K562 (cell line): ENCODE data around the gene MCC.

ENCODE experiments used
- BRCA1 ChIP-seq, 2 experiments: fragments of 450-650 bp in 1 of 2; sonication (generic) in 1 of 2; formaldehyde crosslinking in 1 of 2; IDR thresholded peaks; 2 replicates each; pipeline versions ENCODE4 v1.5.0 to v1.6.1; 2017 to 2020; ENCODE audit warnings: mild to moderate bottlenecking in 1 of 2, missing genetic modification reagents in 1 of 2
- CTCF ChIP-seq, 3 experiments: IDR thresholded peaks in 2 of 3; conservative IDR thresholded peaks in 1 of 3; 2 replicates each; pipeline ENCODE4 v1.5.1; 2011 to 2012; ENCODE audit warnings: low read length in 3 of 3, mild to moderate bottlenecking in 3 of 3, control low read depth in 2 of 3, improper control_type of control experiment in 1 of 3, inconsistent platforms in 1 of 3, low read depth in 1 of 3, mixed read lengths in 1 of 3, moderate library complexity in 1 of 3; ENCODE audit not compliant: insufficient read depth in 2 of 3
- FOXO4 ChIP-seq: fragments of 450-650 bp; formaldehyde crosslinking; IDR thresholded peaks from 2 replicates; pipeline ENCODE4 v1.4.0; 2020; ENCODE audit warnings: mild to moderate bottlenecking, moderate library complexity
- NCOA2 ChIP-seq, 2 experiments: fragments of 450-650 bp; IDR thresholded peaks; 2 replicates each; pipeline ENCODE4 v1.6.1; 2018; ENCODE audit warnings: mild to moderate bottlenecking in 2 of 2, moderate library complexity in 1 of 2; ENCODE audit not compliant: partially characterized antibody in 2 of 2
- PHTF2 ChIP-seq: fragments of 250-450 bp; sonication (Bioruptor Pico); IDR thresholded peaks from 2 replicates; pipeline ENCODE4 v1.5.0; 2021; ENCODE audit warnings: mild to moderate bottlenecking
- SP1 ChIP-seq: sonication (generic); formaldehyde crosslinking; IDR thresholded peaks from 2 replicates; pipeline ENCODE4 v1.8.1; 2022; ENCODE audit warnings: mild to moderate bottlenecking, missing genetic modification reagents
- ZBTB49 ChIP-seq: sonication (generic); formaldehyde crosslinking; IDR thresholded peaks from 2 replicates; pipeline ENCODE4 v1.8.0; 2022; ENCODE audit warnings: missing genetic modification reagents, mild to moderate bottlenecking, borderline replicate concordance
- ZFPM2 ChIP-seq: fragments of 250-450 bp; sonication (Bioruptor Pico); IDR thresholded peaks from 2 replicates; pipeline ENCODE4 v1.5.1; 2022; ENCODE audit warnings: mild to moderate bottlenecking
- TF ChIP-seq, protein P1 (sequence below): sonication (generic); formaldehyde crosslinking; IDR thresholded peaks from 2 replicates; pipeline ENCODE4 v1.8.1; 2022; ENCODE audit warnings: missing genetic modification reagents
- TF ChIP-seq, protein P2 (sequence below): sonication (generic); formaldehyde crosslinking; IDR thresholded peaks from 2 replicates; pipeline ENCODE4 v1.5.0; 2020; ENCODE audit warnings: missing genetic modification reagents

DNA sequence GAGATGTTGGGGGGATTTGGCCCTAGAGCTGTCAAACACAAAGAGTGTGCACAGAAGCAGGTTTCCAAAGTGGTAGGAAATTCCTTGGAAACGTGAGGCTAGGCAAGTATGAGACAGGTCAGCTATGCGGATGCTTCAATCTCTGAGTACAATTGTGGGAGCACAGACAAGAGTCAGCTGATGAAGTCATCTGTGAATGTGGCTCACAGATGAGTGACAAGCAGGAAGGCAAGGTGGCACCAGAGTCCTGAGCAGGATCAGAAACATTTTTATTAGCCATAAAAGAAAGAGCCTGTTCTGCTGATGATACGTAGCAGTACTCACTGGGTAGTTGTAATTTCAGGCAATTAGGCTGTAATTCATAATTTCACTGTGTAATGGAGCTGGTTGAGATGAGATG, 394.7 kb downstream of the MCC start:
- TF ChIP-seq PHTF2 (CRISPR knock-in tag), result no peak
- no peak for TF ChIP-seq CTCF (IDR thresholded peaks at IDR 0.05 in 2 of 3, conservative IDR thresholded peaks at IDR 0.05 in 1 of 3; ENCODE audit: insufficient read depth in 2 of 3, low read depth in 1 of 3, low read length in 3 of 3)
- TF ChIP-seq NCOA2 (IDR thresholded peaks at IDR 0.05; ENCODE audit: partially characterized antibody in 2 of 2), result no peak
- TF ChIP-seq SP1 (CRISPR knock-in tag), result no peak
- TF ChIP-seq, protein P1, sequence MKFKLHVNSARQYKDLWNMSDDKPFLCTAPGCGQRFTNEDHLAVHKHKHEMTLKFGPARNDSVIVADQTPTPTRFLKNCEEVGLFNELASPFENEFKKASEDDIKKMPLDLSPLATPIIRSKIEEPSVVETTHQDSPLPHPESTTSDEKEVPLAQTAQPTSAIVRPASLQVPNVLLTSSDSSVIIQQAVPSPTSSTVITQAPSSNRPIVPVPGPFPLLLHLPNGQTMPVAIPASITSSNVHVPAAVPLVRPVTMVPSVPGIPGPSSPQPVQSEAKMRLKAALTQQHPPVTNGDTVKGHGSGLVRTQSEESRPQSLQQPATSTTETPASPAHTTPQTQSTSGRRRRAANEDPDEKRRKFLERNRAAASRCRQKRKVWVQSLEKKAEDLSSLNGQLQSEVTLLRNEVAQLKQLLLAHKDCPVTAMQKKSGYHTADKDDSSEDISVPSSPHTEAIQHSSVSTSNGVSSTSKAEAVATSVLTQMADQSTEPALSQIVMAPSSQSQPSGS (CRISPR knock-in tag), result no peak
- TF ChIP-seq ZFPM2, result no peak
- TF ChIP-seq FOXO4, result no peak
- TF ChIP-seq, protein P2, sequence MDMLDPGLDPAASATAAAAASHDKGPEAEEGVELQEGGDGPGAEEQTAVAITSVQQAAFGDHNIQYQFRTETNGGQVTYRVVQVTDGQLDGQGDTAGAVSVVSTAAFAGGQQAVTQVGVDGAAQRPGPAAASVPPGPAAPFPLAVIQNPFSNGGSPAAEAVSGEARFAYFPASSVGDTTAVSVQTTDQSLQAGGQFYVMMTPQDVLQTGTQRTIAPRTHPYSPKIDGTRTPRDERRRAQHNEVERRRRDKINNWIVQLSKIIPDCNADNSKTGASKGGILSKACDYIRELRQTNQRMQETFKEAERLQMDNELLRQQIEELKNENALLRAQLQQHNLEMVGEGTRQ (CRISPR knock-in tag), result no peak
- no peak for TF ChIP-seq ZBTB49 (CRISPR knock-in tag)
- no peak for TF ChIP-seq BRCA1 (IDR thresholded peaks at IDR 0.05)
- TF ChIP-seq BRCA1 (CRISPR knock-in tag; IDR thresholded peaks at IDR 0.05), result no peak
